Amygdala (tissue), 56 donors: ENCODE results near the gene C16orf92.

Source experiments
- DNase-seq, 56 donors: peaks; one replicate each; lab custom pipeline; 2025; lab: John Stamatoyannopoulos, UW

The C16orf92 gene

GRCh38 chr16:30069611-30070462 is 46.8 kb downstream of the C16orf92 start:
- DNase-seq, result peak in 17 of 56 donors; percentile 11 to 63 (median 39)

- no peak for DNase-seq
Measured at GRCh38 chr16:30070490-30070889, 47.5 kb downstream of the C16orf92 start.
